HUES48 (cell line): ENCODE results near the gene MAPKAP1.

Experiments
- H3K27ac ChIP-seq: one replicate; pipeline ENCODE4 v1.7.0; 2013; ENCODE audit warnings: low read depth, low read length, inconsistent platforms
- H3K27me3 ChIP-seq: 2 replicates; pipeline ENCODE4 v1.6.1; 2013; ENCODE audit warnings: mild to moderate bottlenecking, low read length; ENCODE audit not compliant: control insufficient read depth, insufficient read depth
- H3K36me3 ChIP-seq: 2 replicates; pipeline ENCODE4 v1.6.1; 2013; ENCODE audit warnings: low read length; ENCODE audit not compliant: control insufficient read depth, insufficient read depth
- H3K4me1 ChIP-seq: 2 replicates; pipeline ENCODE4 v1.6.1; 2013; ENCODE audit warnings: mild to moderate bottlenecking, low read length; ENCODE audit not compliant: control insufficient read depth, insufficient read depth
- H3K4me3 ChIP-seq: 2 replicates; pipeline ENCODE4 v1.5.1; 2013; ENCODE audit warnings: mild to moderate bottlenecking, low read depth, low read length
- H3K9ac ChIP-seq: 2 replicates; pipeline ENCODE4 v1.6.1; 2013; ENCODE audit warnings: mild to moderate bottlenecking, low read depth, low read length, moderate library complexity
- H3K9me3 ChIP-seq: 2 replicates; pipeline ENCODE4 v1.6.1; 2013; ENCODE audit warnings: low read length; ENCODE audit not compliant: control insufficient read depth, insufficient read depth

The MAPKAP1 gene

GRCh38 chr9:125653325-125653724 is 53.7 kb downstream of the MAPKAP1 start:
- no peaks in the 10 kb centered on the region for H3K27me3 ChIP-seq
- H3K4me1 ChIP-seq: peaks cover 87% of the 10 kb centered on the region
- no peaks in the 10 kb centered on the region for H3K36me3 ChIP-seq
- H3K9ac ChIP-seq: peak overlapping the region; percentile 6; the same call in 1 of the 2 replicates
- H3K4me3 ChIP-seq: peak overlapping the region; percentile 20; the same call in 1 of the 2 replicates
- peak overlapping the region; percentile 90 for H3K27ac ChIP-seq
- no peaks in the 10 kb centered on the region for H3K9me3 ChIP-seq

DNA sequence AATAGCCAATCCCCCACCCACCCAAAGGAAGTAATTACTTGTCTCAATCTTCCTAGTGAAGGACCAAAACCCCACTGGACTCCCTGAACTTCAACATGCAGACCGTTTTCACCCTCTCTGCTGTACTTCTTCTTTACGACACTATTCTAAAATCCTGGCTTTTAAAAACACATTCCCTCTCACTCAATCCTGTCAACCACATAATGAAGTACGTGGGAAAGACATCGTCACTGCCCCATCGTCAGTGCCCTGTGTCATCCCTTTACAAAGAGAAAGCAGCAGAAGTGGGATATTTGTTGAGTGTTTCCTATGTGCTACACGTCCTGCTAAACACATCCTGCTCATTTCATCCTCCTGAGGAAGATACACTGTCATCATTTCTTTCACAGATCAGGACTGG is 54.2 kb downstream of the MAPKAP1 start:
- Histone ChIP-seq H3K9me3 (no peaks in the 10 kb centered on the region), H3K4me3 (no peak overlapping the region), H3K27me3 (no peaks in the 10 kb centered on the region), H3K27ac (peak overlapping the region; percentile 90), H3K4me1 (peaks cover 85% of the 10 kb centered on the region), H3K36me3 (no peaks in the 10 kb centered on the region), H3K9ac (peak overlapping the region; percentile 38; the same call in 1 of the 2 replicates)

- no peaks in the 10 kb centered on the region for H3K9me3 ChIP-seq
- peaks cover 86% of the 10 kb centered on the region for H3K4me1 ChIP-seq
- H3K9ac ChIP-seq: no peak overlapping the region
- no peak overlapping the region for H3K27ac ChIP-seq
- no peaks in the 10 kb centered on the region for H3K27me3 ChIP-seq
- no peak overlapping the region for H3K4me3 ChIP-seq
- 0 out of 2 replicates have a peak, but pooled peaks cover 5% of the 10 kb centered on the region for H3K36me3 ChIP-seq
These were observed 54.8 kb downstream of the MAPKAP1 start for GRCh38 chr9:125652233-125652594.

- Histone ChIP-seq H3K27ac (peak overlapping the region; percentile 46), H3K9ac (no peak overlapping the region), H3K4me3 (no peak overlapping the region), H3K27me3 (no peaks in the 10 kb centered on the region), H3K4me1 (peaks cover 81% of the 10 kb centered on the region), H3K9me3 (no peaks in the 10 kb centered on the region), H3K36me3 (0 out of 2 replicates have a peak, but pooled peaks cover 5% of the 10 kb centered on the region)
These were observed 55.3 kb downstream of the MAPKAP1 start for GRCh38 chr9:125651576-125652232.

DNA sequence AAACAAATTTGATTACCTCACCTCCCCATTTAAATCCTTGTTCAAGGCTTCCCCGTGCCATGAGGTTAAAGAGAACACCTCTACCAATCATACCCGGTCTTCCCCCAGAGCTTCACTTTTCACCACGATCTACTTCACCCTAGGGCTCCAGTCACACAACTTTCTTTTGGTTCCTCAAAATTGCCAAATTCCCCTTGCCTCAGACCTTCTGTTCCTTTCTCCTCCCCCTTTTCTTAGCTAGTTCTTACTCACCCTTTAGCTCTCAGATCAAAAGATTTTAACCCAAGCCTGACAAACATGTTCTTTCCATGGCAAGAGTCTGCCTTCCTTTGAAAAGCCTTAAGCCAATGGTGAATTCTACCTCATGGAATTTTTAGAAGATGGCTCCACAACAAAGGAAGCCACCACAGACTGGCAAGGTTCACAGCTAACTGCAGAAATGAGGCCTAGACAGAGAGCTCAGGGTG is 56.7 kb downstream of the MAPKAP1 start:
- Histone ChIP-seq H3K9ac (peak overlapping the region; percentile 24; the same call in 1 of the 2 replicates), H3K27ac (peak overlapping the region; percentile 83)

DNA sequence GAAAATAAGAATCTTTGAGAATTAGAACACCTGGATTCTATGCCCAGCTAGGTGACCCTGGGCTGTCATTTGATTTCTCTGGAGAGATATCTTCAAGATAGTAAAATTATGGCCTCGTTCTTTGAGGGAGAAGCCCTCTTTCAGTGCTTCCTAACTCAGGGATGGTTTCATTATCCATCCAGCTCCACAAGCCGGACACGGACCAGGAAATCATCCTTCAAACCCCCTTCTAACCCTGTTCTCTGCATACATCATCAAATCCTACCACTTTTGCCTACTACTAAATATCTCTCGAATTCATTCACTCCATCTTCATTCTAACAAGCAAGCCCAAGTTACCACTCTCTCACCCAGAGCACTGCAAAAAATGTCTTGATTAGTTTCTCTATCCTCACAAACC is 57.2 kb downstream of the MAPKAP1 start:
- H3K27me3 ChIP-seq: no peaks in the 10 kb centered on the region
- no peaks in the 10 kb centered on the region for H3K9me3 ChIP-seq
- no peak overlapping the region; the same call in 1 of the 2 replicates for H3K9ac ChIP-seq
- H3K36me3 ChIP-seq: 0 out of 2 replicates have a peak, but pooled peaks cover 5% of the 10 kb centered on the region
- H3K27ac ChIP-seq: peak overlapping the region; percentile 83
- peaks cover 69% of the 10 kb centered on the region for H3K4me1 ChIP-seq
- no peak overlapping the region for H3K4me3 ChIP-seq

More for the DNA sequence above, 56.7 kb downstream of the MAPKAP1 start:
- Histone ChIP-seq H3K36me3 (0 out of 2 replicates have a peak, but pooled peaks cover 5% of the 10 kb centered on the region), H3K27me3 (no peaks in the 10 kb centered on the region), H3K4me1 (peaks cover 69% of the 10 kb centered on the region), H3K4me3 (no peak overlapping the region), H3K9me3 (no peaks in the 10 kb centered on the region)

DNA sequence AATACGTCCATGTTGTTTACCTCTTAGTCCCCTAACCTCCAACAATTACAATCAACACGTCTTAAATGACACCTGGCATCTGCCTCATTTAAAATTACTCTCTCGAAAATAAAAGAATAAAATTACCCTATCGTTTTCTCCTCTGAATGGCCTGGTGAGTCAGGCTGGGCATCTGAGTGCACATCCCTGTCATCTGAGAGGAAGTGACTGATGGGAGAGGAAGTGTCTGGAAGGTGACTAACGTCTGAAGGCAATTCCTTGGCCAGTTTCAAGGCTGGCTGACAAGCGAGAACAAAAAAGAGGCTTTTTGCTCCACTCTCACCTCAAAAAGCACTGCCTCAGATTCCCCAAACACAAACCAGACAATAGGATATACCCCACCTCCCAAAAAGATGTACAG is 57.7 kb downstream of the MAPKAP1 start:
- Histone ChIP-seq H3K9me3 (no peaks in the 10 kb centered on the region), H3K9ac (no peak overlapping the region), H3K4me3 (no peak overlapping the region), H3K27ac (peak overlapping the region; percentile 83), H3K36me3 (0 out of 2 replicates have a peak, but pooled peaks cover 5% of the 10 kb centered on the region), H3K27me3 (no peaks in the 10 kb centered on the region), H3K4me1 (peaks cover 67% of the 10 kb centered on the region)

DNA sequence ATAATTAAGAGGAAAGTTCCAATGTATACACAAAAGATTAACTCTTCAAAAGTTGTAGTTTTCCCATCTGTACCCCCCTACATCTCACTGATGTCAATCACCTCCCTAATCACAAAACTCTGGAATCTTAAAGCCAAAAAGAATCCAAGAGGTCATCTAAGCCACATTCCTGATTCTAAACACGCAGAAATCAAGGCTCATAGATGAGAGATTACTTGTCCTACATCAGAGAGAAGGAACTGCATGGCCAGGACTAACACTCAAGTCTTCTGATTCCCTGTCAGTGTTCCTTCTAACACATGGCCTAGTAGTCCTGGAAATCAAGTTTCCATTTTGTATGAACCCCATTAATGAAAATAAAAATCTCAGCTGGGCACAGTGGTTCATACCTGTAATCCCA is 58.7 kb downstream of the MAPKAP1 start:
- H3K27ac ChIP-seq: no peak overlapping the region
- 0 out of 2 replicates have a peak, but pooled peaks cover 5% of the 10 kb centered on the region for H3K36me3 ChIP-seq
- no peak overlapping the region for H3K9ac ChIP-seq
- no peaks in the 10 kb centered on the region for H3K9me3 ChIP-seq
- H3K27me3 ChIP-seq: no peaks in the 10 kb centered on the region
- no peak overlapping the region for H3K4me3 ChIP-seq
- H3K4me1 ChIP-seq: peaks cover 58% of the 10 kb centered on the region

- H3K9me3 ChIP-seq: no peaks in the 10 kb centered on the region
- 0 out of 2 replicates have a peak, but pooled peaks cover 5% of the 10 kb centered on the region for H3K36me3 ChIP-seq
- no peak overlapping the region for H3K4me3 ChIP-seq
- H3K4me1 ChIP-seq: peaks cover 41% of the 10 kb centered on the region
- H3K27me3 ChIP-seq: no peaks in the 10 kb centered on the region
- no peak overlapping the region for H3K9ac ChIP-seq
- H3K27ac ChIP-seq: no peak overlapping the region
These were observed 60.3 kb downstream of the MAPKAP1 start for GRCh38 chr9:125646621-125647100.

- Histone ChIP-seq H3K27ac (no peak overlapping the region), H3K9me3 (no peaks in the 10 kb centered on the region), H3K27me3 (no peaks in the 10 kb centered on the region), H3K9ac (no peak overlapping the region), H3K4me3 (no peak overlapping the region), H3K36me3 (0 out of 2 replicates have a peak, but pooled peaks cover 5% of the 10 kb centered on the region), H3K4me1 (peaks cover 37% of the 10 kb centered on the region)
These were observed 60.8 kb downstream of the MAPKAP1 start for GRCh38 chr9:125646217-125646616.

GRCh38 chr9:125644819-125645507 is 62.0 kb downstream of the MAPKAP1 start:
- peaks cover 25% of the 10 kb centered on the region for H3K4me1 ChIP-seq
- no peak overlapping the region for H3K4me3 ChIP-seq
- H3K9me3 ChIP-seq: no peaks in the 10 kb centered on the region
- H3K27ac ChIP-seq: no peak overlapping the region
- H3K36me3 ChIP-seq: 0 out of 2 replicates have a peak, but pooled peaks cover 5% of the 10 kb centered on the region
- H3K9ac ChIP-seq: no peak overlapping the region
- H3K27me3 ChIP-seq: no peaks in the 10 kb centered on the region
